Neuronal stem cell (in vitro differentiated cells): ENCODE data around the gene DEFB132.

Source experiments
- DNase-seq: peaks from one replicate; pipeline ENCODE4 v3.0.0-alpha.2; 2013; ENCODE audit warnings: low spot score
- H2AFZ ChIP-seq: one replicate; pipeline ENCODE4 v1.6.1; 2013; ENCODE audit warnings: mild to moderate bottlenecking, low read length, inconsistent platforms
- H2AK5ac ChIP-seq: 2 replicates; pipeline ENCODE4 v1.6.1; 2013; ENCODE audit warnings: low read depth, mild to moderate bottlenecking, inconsistent platforms, low read length, moderate library complexity, mixed read lengths
- H2BK120ac ChIP-seq: 2 replicates; pipeline ENCODE4 v1.6.1; 2013; ENCODE audit warnings: low read depth, mild to moderate bottlenecking, inconsistent platforms, low read length, moderate library complexity, mixed read lengths
- H2BK12ac ChIP-seq: one replicate; pipeline ENCODE4 v1.6.1; 2013; ENCODE audit warnings: low read length, inconsistent platforms
- H2BK15ac ChIP-seq: 2 replicates; pipeline ENCODE4 v1.6.1; 2013; ENCODE audit warnings: mild to moderate bottlenecking, low read length, inconsistent platforms, mixed read lengths
- H2BK5ac ChIP-seq: one replicate; pipeline ENCODE4 v1.6.1; 2013; ENCODE audit warnings: inconsistent platforms, mild to moderate bottlenecking, low read length, moderate library complexity
- H3K14ac ChIP-seq: one replicate; pipeline ENCODE4 v1.6.1; 2013; ENCODE audit warnings: low read length, inconsistent platforms
- H3K18ac ChIP-seq: 2 replicates; pipeline ENCODE4 v1.6.1; 2013; ENCODE audit warnings: low read length, inconsistent platforms
- H3K23ac ChIP-seq: 2 replicates; pipeline ENCODE4 v1.6.1; 2013; ENCODE audit warnings: low read depth, mild to moderate bottlenecking, mixed read lengths, low read length, inconsistent platforms; ENCODE audit not compliant: poor library complexity
- H3K27ac ChIP-seq: replicated peaks from 3 replicates; pipeline ENCODE4 v1.5.1; 2013; ENCODE audit warnings: low read length, inconsistent platforms
- H3K27me3 ChIP-seq, 3 experiments: 2 replicates each; pipeline ENCODE4 v1.6.1; 2013; ENCODE audit warnings: low read length in 3 of 3, mild to moderate bottlenecking in 2 of 3, inconsistent platforms in 1 of 3, low read depth in 1 of 3, mixed read lengths in 1 of 3, moderate library complexity in 1 of 3; ENCODE audit not compliant: control insufficient read depth in 3 of 3, insufficient read depth in 3 of 3
- H3K36me3 ChIP-seq, 2 donors: replicated peaks in 1 of 2; 2 replicates each; pipeline ENCODE4 v1.6.1; 2013; ENCODE audit warnings: low read length in 2 of 2; ENCODE audit not compliant: control insufficient read depth in 2 of 2, insufficient read depth in 2 of 2
- H3K4ac ChIP-seq: 2 replicates; pipeline ENCODE4 v1.6.1; 2013; ENCODE audit warnings: inconsistent platforms, mild to moderate bottlenecking, low read length, moderate library complexity
- H3K4me1 ChIP-seq, 2 donors: 1 replicate in 1 of 2; 2 replicates in 1 of 2; pipeline ENCODE4 v1.6.1; 2013; ENCODE audit warnings: low read length in 2 of 2, low read depth in 1 of 2; ENCODE audit not compliant: control insufficient read depth in 2 of 2, insufficient read depth in 1 of 2
- H3K4me2 ChIP-seq: one replicate; pipeline ENCODE4 v1.6.1; 2013; ENCODE audit warnings: mild to moderate bottlenecking, low read length, inconsistent platforms; ENCODE audit not compliant: insufficient read depth, poor library complexity, severe bottlenecking
- H3K4me3 ChIP-seq, 2 donors: 2 replicates each; pipeline ENCODE4 v1.5.1; 2013; ENCODE audit warnings: low read length in 2 of 2, mild to moderate bottlenecking in 2 of 2, inconsistent platforms in 1 of 2, moderate library complexity in 1 of 2
- H3K79me1 ChIP-seq: one replicate; pipeline ENCODE4 v1.6.1; 2013; ENCODE audit warnings: low read depth, mild to moderate bottlenecking, inconsistent platforms, low read length, moderate library complexity
- H3K9ac ChIP-seq: one replicate; pipeline ENCODE4 v1.6.1; 2013; ENCODE audit warnings: mild to moderate bottlenecking, low read depth, low read length, inconsistent platforms; ENCODE audit not compliant: poor library complexity
- H3K9me3 ChIP-seq, 2 donors: replicated peaks in 1 of 2; 2 replicates each; pipeline versions ENCODE3 to v1.6.1; 2013; ENCODE audit warnings: low read length in 2 of 2, mild to moderate bottlenecking in 2 of 2, inconsistent platforms in 1 of 2, low read depth in 1 of 2, mixed read lengths in 1 of 2, moderate library complexity in 1 of 2; ENCODE audit not compliant: control insufficient read depth in 2 of 2, insufficient read depth in 1 of 2
- H4K8ac ChIP-seq: one replicate; pipeline ENCODE4 v1.6.1; 2013; ENCODE audit warnings: low read depth, mild to moderate bottlenecking, inconsistent platforms, low read length, moderate library complexity
- H4K91ac ChIP-seq: one replicate; pipeline ENCODE4 v1.6.1; 2013; ENCODE audit warnings: low read length, low read depth, mild to moderate bottlenecking, inconsistent platforms; ENCODE audit not compliant: poor library complexity
- WGBS, 2 donors: extraction: QIAGEN DNeasy Blood & Tissue Kit; methylation state at CpG; one replicate each; pipeline ENCODE4 v1.1.7; 2013; ENCODE audit warnings: missing lambda C conversion rate in 2 of 2, mixed read lengths in 1 of 2; ENCODE audit not compliant: insufficient read length in 2 of 2, insufficient replicate concordance in 1 of 2; ENCODE audit errors: extremely low coverage in 2 of 2; 5-methylcytosine and 5-hydroxymethylcytosine counted together

The DEFB132 gene

DNA sequence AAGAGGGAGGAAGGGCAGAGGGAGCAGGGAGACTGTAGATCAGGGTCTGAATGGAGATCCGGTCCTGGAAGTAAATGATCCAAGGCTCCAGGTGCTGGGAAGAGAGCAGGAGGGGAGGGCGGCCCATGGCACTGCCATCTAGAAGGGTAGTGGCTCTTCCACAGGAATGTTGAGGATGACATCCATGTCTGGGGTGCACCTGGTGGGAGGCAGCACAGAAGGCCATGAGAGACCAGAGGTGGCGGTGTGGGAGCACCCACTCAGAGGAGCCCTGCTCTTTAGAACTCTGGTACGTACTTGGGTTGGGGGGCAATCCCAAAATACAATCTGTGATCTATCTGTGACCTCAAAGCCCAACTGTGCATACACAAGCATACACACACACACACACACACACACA lies 13.5 kb downstream of the DEFB132 start:
- no peak overlapping the region for H2AFZ ChIP-seq
- DNase-seq = no peak
- H4K91ac ChIP-seq = no peak overlapping the region
- no peak overlapping the region for H2BK5ac ChIP-seq
- H3K18ac ChIP-seq = no peak overlapping the region
- peaks cover 0 to 4% of the 10 kb centered on the region in 2 donors for H3K4me1 ChIP-seq
- no peak overlapping the region for H3K4ac ChIP-seq
- H3K79me1 ChIP-seq = no peaks in the 10 kb centered on the region
- peaks cover 0 to 2% (median 0%) of the 10 kb centered on the region in 3 experiments for H3K27me3 ChIP-seq
- no CpG with 5 or more reads among the region's 4 CpGs for WGBS, 2 donors
- no peak overlapping the region for H3K27ac ChIP-seq
- H2BK120ac ChIP-seq = no peak overlapping the region
- no peak overlapping the region for H3K14ac ChIP-seq
- H2BK12ac ChIP-seq = no peak overlapping the region
- peaks cover 10 to 49% of the 10 kb centered on the region in 2 donors for H3K36me3 ChIP-seq
- peaks cover 0 to 1% of the 10 kb centered on the region in 2 donors for H3K9me3 ChIP-seq
- no peak overlapping the region for H3K9ac ChIP-seq
- H2AK5ac ChIP-seq = no peak overlapping the region
- H3K4me2 ChIP-seq = no peak overlapping the region
- no peak overlapping the region for H2BK15ac ChIP-seq
- H3K4me3 ChIP-seq = no peak overlapping the region
- no peak overlapping the region for H4K8ac ChIP-seq
- no peak overlapping the region for H3K23ac ChIP-seq

DNA sequence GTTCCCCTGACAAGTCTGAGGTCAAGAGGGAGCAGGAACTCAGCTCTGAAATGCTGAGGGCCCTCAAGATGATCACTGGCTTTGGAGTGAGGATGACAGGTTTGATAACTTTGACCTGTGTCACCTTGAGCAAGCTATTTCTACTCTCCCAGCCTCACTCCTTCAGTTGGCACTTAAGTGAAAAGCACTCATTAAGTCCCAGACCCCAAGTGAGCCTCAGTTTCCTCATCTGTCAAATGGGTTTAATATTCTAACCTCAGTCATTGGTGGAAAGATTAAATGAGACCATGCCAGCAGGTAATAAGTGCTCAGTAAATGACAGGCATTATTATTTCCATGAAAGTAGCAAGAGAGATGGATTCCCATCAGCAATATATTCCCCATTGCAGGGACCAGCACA lies 14.0 kb downstream of the DEFB132 start:
- Histone ChIP-seq H3K4ac (no peak overlapping the region), H2BK120ac (no peak overlapping the region), H4K8ac (no peak overlapping the region), H3K4me3 (no peak overlapping the region), H2AFZ (no peak overlapping the region), H4K91ac (no peak overlapping the region), H3K36me3 (peaks cover 15 to 54% of the 10 kb centered on the region in 2 donors), H3K9me3 (peaks cover 0 to 1% of the 10 kb centered on the region in 2 donors), H3K27ac (no peak overlapping the region), H3K14ac (no peak overlapping the region), H3K4me2 (no peak overlapping the region), H3K4me1 (peaks cover 0 to 4% of the 10 kb centered on the region in 2 donors), H3K9ac (no peak overlapping the region), H2BK12ac (no peak overlapping the region), H3K18ac (no peak overlapping the region), H3K23ac (no peak overlapping the region), H2AK5ac (no peak overlapping the region), H3K27me3 (peaks cover 0 to 2% (median 0%) of the 10 kb centered on the region in 3 experiments), H2BK5ac (no peak overlapping the region), H2BK15ac (no peak overlapping the region), H3K79me1 (no peaks in the 10 kb centered on the region)
- DNase-seq = no peak

DNA sequence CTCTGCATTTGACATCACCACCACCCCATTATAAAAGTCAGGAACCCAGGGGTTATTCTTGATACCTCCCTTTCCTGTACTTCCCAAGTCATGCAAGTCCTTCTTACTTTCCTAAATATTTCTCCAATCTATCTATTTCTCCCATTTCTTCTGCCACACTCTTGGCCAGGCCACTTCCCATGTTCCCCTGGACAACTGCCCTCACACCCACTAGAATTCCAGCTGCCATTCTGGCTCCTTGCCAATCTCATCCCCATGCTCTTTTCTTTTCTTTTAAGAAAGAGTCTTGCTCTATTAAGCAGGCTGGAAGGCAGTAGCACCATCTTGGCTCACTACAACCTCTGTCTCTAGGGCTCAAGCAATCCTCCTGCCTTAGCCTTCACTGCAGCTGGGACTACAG lies 15.2 kb downstream of the DEFB132 start:
- Histone ChIP-seq H4K91ac (no peak overlapping the region), H3K9me3 (peaks cover 0 to 1% of the 10 kb centered on the region in 2 donors), H2AFZ (no peak overlapping the region), H4K8ac (no peak overlapping the region), H3K79me1 (no peaks in the 10 kb centered on the region), H3K14ac (no peak overlapping the region), H3K18ac (no peak overlapping the region), H3K36me3 (peaks cover 26 to 66% of the 10 kb centered on the region in 2 donors), H3K4me3 (no peak overlapping the region), H2BK15ac (no peak overlapping the region), H2BK5ac (no peak overlapping the region), H3K4me2 (no peak overlapping the region), H2BK120ac (no peak overlapping the region), H2AK5ac (no peak overlapping the region), H3K4ac (no peak overlapping the region), H3K4me1 (no peaks in the 10 kb centered on the region), H3K23ac (no peak overlapping the region), H3K9ac (no peak overlapping the region), H3K27ac (no peak overlapping the region), H3K27me3 (peaks cover 0 to 2% (median 0%) of the 10 kb centered on the region in 3 experiments), H2BK12ac (no peak overlapping the region)
- no peak for DNase-seq

DNA sequence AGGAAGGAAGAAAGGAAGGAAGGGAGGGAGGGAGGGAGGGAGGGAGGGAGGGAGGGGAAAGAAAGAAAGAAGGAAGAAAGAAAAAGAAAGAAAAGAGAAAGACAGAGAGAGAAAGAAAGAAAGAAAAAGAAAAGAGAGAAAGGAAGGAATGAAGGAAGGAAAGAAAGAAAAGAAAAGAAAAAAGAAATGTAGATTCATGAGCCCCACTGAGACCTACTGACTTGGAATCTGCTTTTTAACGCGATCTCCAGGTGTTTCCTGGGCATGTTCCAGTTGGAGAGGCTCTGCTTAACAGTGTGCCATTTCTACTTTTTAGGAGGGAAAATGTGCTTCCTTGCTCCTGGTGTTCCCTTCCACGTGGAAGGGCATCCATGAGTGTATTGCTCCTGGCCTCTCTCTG lies 16.4 kb downstream of the DEFB132 start:
- WGBS, 2 donors = no CpG with 5 or more reads among the region's 3 CpGs
- Histone ChIP-seq H3K27me3 (no peaks in the 10 kb centered on the region), H4K8ac (no peak overlapping the region), H2BK12ac (no peak overlapping the region), H2BK5ac (no peak overlapping the region), H2BK15ac (no peak overlapping the region), H2AFZ (no peak overlapping the region), H3K27ac (no peak overlapping the region), H3K9me3 (peaks cover 0 to 1% of the 10 kb centered on the region in 2 donors), H2AK5ac (no peak overlapping the region), H3K79me1 (no peaks in the 10 kb centered on the region), H3K4me3 (no peak overlapping the region), H3K4ac (no peak overlapping the region), H3K9ac (no peak overlapping the region), H3K18ac (no peak overlapping the region), H4K91ac (no peak overlapping the region), H2BK120ac (no peak overlapping the region), H3K14ac (no peak overlapping the region), H3K36me3 (peaks cover 32 to 76% of the 10 kb centered on the region in 2 donors), H3K4me2 (no peak overlapping the region), H3K4me1 (no peaks in the 10 kb centered on the region), H3K23ac (no peak overlapping the region)
- no peak for DNase-seq
